8988T (cell line): ENCODE results near the gene TMEM140.

ENCODE experiments used
- DNase-seq: peaks from one replicate; pipeline ENCODE4 v3.0.0; 2011

TMEM140 gene

GRCh38 chr7:135177028-135177696 lies 29.3 kb downstream of the TMEM140 start:
- DNase-seq = no peak

- no peak for DNase-seq
Measured at GRCh38 chr7:135178364-135178763, 30.5 kb downstream of the TMEM140 start.

GRCh38 chr7:135179321-135179925 lies 31.6 kb downstream of the TMEM140 start:
- no peak for DNase-seq

GRCh38 chr7:135180122-135180521 lies 32.2 kb downstream of the TMEM140 start:
- no peak for DNase-seq

- DNase-seq = no peak
Measured at GRCh38 chr7:135181261-135181928, 33.5 kb downstream of the TMEM140 start.

- DNase-seq = no peak
Measured at GRCh38 chr7:135181929-135182678, 34.2 kb downstream of the TMEM140 start.

GRCh38 chr7:135183478-135183877 lies 35.6 kb downstream of the TMEM140 start:
- DNase-seq = no peak

GRCh38 chr7:135184254-135184841 lies 36.5 kb downstream of the TMEM140 start:
- DNase-seq = no peak

- no peak for DNase-seq
Measured at GRCh38 chr7:135185471-135186260, 37.8 kb downstream of the TMEM140 start.

- DNase-seq = no peak
Measured at GRCh38 chr7:135186261-135186540, 38.3 kb downstream of the TMEM140 start.

- DNase-seq = no peak
Measured at GRCh38 chr7:135186841-135187253, 39.0 kb downstream of the TMEM140 start.

GRCh38 chr7:135188298-135188984 lies 40.6 kb downstream of the TMEM140 start:
- DNase-seq = no peak

- no peak for DNase-seq
Measured at GRCh38 chr7:135189221-135189662, 41.4 kb downstream of the TMEM140 start.

GRCh38 chr7:135189961-135190360 lies 42.1 kb downstream of the TMEM140 start:
- no peak for DNase-seq

- no peak for DNase-seq
Measured at GRCh38 chr7:135190703-135191102, 42.8 kb downstream of the TMEM140 start.

GRCh38 chr7:135192914-135193536 lies 45.2 kb downstream of the TMEM140 start:
- no peak for DNase-seq

- no peak for DNase-seq
Measured at GRCh38 chr7:135193615-135194081, 45.8 kb downstream of the TMEM140 start.

- DNase-seq = no peak
Measured at GRCh38 chr7:135194494-135195095, 46.7 kb downstream of the TMEM140 start.

- no peak for DNase-seq
Measured at GRCh38 chr7:135195156-135195555, 47.3 kb downstream of the TMEM140 start.

GRCh38 chr7:135195968-135196629 lies 48.2 kb downstream of the TMEM140 start:
- no peak for DNase-seq
